ENCODE results near the gene SCN3B.
"Not testable (repeated sequence)": the region's sequence is repeated elsewhere in the genome, so short reads cannot be mapped to it uniquely, and the experiment has no call there.

Gene SCN3B, protein sequence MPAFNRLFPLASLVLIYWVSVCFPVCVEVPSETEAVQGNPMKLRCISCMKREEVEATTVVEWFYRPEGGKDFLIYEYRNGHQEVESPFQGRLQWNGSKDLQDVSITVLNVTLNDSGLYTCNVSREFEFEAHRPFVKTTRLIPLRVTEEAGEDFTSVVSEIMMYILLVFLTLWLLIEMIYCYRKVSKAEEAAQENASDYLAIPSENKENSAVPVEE

DNA sequence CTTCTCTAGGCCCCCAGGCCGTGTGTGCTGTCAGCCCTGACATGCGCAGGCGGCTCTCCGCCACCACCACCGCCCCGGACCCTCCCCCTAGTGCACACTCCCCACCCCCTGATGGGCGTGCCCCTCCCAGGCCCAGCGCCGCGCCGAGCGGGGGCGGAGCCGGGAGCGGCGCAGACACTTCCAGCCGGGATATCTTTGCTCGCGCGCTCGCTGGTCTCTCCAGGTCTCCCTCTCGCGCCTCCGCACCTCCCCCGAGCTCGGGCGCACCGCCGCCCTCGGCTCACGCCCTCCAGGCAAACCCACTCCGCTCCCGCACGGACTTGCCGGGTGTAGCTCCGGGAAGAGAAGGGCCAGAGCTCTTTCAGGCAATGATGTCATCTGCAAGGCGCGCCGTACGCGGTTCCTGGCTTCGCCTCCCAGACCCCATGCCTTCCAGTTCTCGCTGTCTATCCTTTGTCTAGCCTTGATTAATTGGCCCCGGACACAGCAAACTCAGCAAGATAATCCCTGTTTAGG is at the start of gene SCN3B:
Gene SCN3B (minus strand): TSS at position 59 of the 516 bp plus-strand sequence. CDS start 823 bp downstream, outside the sequence.
- peak; percentile 63 for DNase-seq

DNA sequence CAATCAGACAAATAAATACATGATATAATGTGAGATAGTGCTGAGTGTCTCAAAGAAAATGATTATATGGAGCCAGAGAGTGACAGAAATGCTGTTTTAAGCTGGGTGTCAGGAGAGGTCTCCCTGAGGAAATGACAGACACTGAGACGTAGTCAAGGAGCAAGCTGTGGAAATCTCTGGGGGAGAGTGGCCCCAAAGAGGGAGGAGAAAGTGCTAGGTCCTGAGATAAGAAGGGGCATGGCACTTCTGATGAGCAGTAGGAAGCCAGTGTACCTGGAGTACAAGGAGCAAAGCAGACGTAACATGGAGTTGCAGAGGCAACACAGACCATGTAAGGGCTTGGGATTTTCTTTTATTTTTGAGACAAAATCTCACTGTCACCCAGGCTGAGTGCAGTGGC is 48.3 kb upstream of the SCN3B start:
- no peak for DNase-seq

DNA sequence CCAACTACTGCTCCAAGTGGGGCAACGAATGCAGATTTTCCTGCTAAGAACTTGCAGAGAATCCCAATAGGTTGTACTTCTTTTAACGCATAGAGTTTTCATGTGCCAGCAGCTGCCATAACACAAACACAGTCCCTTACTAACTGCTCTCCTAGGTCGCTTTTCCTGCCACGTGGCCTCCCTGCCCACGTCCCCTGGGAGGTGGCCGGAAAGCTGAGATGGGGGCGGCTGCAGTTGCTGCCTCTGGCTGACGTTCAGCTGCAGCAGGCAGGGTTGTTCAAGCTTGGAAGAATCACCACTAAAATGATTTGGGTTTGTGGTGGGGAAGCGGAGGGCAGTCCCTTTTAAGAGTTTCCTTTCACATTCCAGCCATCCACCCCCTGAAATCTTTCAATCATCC is 47.7 kb upstream of the SCN3B start:
- DNase-seq = no peak

DNA sequence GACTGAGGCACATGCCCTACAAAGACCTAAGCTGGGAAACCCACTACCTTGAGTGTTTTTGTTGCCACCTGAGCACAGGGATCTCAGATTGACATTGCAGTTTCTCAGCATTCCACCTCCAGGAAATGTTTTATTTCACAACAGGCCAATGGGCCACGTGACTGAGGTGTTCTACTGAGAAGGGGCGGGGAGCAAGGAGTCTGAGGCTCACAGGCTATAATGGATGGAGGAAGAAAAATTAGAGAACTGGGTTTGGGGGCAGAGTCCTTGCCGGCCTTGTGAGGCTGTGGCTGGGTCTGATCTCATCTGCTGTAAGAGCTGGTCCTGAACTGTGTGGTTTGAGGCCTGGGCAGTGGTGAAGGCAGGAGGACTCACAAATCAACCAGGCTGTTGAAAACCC is 46.3 kb upstream of the SCN3B start:
- DNase-seq = no peak

DNA sequence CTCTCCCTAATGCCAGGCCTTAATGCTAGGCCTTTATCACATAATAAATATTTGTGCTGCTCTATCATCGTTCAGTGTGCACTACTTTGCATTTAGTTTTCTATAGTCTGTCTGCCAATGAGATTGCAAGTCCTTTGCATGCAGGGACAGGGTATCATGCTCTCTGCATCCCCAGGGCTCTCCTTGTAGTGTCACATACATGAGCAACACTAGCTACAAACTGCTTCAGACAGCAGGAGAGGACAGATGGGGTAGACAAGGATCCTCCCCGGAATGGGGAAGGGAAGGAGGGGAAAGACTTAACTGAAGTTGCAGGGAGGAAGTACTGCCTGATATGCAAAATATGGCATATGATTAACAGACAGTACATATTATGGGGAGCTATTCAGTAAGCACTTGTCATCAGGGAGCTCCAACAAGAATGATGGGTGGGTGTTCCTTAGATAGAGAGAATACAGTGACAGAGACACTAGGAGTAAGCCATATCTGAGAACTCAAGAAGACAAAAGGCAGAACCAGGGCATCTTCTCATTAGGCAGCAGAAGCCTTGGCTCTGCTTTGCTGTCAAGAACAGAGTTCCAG is 44.2 kb upstream of the SCN3B start:
- no peak for DNase-seq

DNA sequence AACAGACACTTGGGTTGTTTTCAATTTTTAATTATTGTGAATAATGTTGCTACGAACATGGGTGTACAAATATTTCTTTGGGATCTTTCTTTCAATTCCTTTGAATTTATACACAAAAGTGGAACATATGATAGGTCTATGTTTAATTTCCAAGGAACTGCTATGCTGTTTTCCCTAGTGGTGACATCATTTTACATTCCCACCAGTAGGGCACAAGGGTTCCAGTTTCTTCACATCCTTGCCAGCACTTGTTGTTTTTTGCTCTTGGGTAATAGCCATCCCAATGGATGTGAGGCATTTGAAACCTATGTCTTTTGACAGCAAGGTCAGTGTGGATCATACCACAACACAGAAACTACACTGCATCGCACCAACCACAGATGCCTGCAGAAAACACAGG is 41.8 kb upstream of the SCN3B start:
- no peak for DNase-seq

DNA sequence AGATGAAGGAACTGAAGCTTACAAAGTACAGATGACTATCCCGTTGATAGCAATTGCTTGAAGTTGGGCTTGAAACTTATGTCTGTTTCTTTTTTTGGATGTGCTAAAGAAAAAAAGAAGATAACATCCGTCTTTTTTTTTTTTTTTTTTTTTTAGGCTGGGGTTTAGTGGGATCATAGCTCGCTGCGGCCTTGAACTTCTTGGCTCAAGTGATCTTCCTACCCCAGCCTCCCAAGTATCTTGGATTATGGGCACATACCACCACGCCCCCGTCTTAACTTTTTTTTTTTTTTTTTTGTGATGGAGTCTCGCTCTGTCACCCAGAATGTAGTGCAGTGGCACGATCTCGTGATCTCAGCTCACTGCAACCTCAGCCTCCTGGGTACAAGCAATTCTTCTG is 40.8 kb upstream of the SCN3B start:
- DNase-seq = no peak

DNA sequence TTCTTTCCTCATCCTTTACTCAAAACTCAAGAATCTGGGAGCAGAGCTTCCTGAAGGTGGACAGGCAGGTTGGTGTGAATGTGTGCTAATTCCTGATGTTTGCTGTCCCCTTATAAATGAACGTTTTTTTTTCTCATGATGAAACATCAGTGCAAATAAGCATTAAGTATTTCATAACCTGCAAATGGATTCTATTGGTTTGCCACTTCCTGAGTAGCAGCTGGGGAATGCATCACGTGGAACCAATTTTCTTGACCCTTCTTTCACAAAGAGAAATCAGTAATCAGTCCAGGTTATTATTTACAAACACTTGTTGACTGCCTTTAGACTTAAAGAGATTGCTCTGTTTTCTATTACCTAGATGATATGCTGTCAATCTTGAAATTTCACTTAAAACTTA is 40.1 kb upstream of the SCN3B start:
- no peak for DNase-seq

DNA sequence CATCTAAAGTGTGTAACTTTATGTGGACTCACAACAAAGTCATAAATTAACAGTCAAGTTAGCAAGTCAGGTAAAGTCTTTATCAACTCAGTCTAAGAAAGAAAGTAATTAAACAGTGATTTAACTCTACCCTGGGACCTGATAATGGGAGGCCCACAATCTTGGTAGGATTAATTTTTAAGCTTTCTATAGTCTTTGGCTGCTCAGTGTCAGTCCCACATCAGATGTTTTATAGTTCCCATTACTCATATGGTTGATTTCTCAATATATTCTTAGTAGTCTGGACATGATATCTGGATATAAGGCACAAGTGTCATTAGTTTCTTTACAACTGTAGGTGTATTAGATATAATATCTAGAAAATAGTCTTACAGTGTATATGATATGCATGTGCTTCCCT is 38.5 kb upstream of the SCN3B start:
- no peak for DNase-seq

DNA sequence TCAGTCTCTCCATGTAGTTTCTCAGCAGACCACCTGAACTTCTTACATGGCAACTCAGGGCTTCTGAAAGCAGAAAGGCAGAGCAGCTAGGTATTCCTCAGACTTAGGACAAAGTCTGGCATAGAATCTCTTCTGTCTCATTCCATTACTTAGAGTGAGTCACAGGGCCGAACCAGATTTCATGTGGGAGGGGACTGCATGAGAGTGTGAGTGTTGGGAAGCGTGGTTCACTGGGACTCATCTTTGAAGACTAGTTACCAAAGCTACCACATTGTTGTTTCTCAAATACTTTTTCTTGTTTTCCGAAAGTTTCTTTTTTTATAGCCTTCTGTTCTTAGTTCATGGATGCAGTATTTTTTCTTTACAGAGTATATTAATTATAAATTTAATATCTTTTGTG is 36.1 kb upstream of the SCN3B start:
- DNase-seq = no peak

DNA sequence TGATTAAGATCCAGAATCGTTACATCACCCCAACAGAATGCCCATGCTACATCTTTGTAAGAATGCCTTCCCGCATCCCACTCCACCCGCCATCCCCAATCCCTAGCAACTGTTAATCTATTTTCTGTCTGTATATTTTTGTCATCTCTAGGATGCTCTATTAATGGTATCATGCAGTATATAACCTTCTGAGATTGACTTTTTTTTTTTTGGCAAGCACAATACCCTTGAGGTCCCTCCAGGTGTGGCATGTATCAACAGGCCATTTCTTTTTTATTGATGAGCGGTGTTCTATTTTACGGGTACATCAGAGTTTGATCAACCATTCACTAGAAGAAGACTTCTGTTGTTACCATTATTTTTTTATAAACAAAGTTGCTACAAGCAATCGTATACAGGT is 30.2 kb upstream of the SCN3B start:
- DNase-seq = no peak

DNA sequence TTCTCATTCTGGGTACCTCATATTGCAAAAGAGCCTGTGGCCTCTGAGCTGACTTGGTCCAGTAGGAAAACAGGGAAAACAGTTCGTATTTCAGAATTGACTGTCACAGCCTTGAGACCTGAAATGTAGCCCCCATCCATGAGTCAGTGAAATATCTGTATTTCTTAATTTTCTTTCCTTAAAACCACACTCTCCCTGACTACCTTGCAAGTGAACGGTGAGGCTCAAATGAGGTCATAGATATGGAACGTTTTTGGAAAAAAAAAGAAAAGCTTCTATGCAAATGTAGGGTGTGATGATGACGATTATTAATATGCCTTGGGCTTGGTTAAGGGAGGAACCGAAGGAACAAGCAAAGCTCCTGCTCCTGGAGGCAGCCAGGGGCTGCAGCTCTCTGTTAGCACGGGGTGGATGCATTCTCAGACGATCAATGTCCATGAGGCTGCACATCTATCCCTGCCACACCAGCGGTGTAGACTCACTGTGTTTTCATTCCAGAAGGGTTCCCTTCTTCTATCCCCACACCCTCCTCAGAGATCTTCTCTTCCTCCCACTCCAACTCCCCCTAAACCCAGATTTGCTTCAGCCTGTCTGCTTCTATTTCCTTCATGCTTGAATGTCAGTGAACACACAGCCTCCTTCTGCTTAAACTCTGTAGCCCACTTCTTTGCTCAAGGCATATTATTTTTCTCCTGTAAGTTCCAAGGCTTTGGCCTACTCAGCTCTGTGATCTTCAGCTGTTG is 29.2 kb upstream of the SCN3B start:
- no peak for DNase-seq

DNA sequence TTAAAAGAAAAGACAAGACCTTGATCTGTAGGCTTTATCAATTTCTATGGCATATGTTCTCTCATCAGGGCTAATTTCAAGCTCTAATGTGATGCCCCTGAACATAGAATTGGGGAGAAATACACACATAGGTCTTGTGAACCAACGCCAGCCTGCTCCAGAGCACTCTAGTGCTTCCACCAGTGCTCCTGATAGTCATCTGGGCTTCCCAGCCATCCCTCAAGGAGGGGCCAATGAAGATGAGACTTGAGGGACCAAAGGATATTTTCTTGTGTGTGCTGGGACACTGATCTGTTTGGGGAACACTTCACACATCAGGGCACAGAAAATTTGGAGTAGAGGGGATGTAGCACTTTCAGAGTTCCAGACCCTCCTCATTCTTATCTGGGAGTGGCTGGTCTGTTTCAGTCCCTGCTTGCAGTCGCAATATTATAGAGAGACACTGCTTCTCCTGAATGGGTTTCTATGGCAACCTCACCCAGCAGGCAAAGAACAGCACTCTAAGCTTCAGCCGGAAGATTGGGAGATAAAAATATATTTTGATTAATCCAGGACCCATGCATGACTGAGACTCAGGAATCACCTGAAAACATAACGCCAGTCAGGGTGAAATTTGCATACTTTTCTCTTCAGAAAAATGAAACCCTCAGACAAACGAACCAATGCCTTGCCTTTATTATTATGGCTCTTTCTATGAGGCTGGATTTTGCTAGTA is 28.4 kb upstream of the SCN3B start:
- no peak for DNase-seq

DNA sequence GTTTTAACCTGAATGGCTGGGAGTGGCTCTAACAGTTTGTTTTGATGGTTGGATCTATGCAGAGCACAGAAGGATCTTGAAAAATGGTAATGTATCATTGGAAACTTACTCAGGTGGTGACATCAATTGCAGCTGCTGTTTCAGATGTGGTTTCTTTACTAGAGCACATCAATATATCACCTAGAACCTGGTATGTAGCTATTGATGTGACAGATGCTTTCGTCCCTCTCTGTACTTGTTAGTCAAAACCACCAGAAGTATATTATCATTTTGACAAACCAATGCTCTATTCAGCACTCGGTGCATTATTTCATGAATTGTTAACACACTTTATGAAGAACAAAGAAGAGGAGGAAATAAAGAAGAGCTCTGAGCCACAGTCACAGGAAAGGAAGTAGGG is 26.6 kb upstream of the SCN3B start:
- no peak for DNase-seq

DNA sequence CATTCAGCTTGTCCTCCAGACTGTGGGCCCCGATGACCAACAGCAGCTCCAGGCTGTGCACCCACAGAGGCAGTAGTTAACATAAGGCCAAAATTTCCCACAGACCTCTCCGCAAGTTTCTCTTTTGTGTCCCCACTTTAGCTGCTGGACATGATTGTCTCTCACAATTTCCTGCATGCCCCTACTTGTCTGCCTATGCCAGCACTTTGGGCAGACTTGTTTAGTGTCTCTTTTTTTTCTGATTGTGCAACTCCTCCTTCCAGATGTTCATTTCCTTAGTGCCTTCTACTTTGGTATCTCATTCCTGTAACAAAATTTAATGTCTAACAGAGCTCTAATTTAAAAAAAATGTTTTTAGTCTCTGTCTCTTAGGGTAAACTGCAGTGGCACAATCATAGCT is 23.8 kb upstream of the SCN3B start:
- no peak for DNase-seq

DNA sequence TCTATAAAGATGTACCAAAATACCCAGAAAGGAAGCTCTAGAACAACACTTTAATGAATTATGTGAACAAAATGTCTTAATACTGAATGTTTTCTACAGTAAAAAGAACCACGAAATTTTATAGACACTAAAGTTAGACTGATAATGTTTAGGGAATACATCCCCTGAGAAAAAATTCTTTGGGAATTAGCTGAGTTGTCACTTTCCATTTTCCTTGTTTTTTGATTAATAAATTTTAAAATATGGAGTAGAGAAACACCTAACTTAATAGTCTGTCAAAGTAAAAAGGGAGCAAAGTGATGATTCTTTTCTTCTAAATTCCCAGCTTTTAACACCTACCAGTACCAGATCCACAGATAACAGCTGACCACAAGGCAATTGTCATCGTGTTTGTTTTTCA is 23.1 kb upstream of the SCN3B start:
- no peak for DNase-seq

DNA sequence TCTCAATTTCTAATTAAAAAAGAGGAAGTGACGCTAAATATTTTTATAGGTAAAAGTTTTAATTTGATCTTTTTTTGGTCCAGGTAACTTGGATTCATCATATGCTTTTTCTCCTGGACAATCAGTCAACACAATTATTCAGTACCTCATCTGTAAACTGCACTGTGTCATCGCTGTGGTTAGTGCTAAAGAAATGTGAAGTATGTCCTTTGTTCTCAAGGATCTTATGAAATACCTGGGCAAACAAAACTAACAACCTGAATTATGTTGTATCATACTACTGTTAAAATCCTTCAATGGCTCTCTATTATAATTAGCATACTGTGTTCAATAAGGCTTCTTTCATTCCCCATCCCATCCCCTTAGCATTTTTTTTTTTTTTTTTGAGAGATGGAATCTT is 19.9 kb upstream of the SCN3B start:
- DNase-seq = peak; percentile 3

DNA sequence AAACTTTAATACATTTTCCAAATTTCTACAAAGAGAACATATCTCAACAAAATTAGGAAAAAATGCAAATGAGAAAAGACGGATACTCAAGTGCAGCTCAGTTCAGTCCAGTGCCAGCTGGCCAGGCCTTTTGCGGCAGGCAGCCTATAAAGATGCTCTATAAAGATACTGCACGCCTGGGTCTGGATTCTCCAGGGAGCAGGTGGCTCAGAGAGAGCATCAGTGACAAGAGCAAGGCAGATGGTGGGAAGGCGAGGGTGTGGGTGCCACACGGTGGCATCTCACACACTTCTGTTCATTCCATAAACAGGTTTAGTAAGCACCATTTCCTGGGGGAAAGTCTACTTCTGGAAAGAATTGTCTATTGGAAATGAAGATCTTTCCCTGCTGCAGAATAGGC is 18.1 kb upstream of the SCN3B start:
- DNase-seq = no peak

DNA sequence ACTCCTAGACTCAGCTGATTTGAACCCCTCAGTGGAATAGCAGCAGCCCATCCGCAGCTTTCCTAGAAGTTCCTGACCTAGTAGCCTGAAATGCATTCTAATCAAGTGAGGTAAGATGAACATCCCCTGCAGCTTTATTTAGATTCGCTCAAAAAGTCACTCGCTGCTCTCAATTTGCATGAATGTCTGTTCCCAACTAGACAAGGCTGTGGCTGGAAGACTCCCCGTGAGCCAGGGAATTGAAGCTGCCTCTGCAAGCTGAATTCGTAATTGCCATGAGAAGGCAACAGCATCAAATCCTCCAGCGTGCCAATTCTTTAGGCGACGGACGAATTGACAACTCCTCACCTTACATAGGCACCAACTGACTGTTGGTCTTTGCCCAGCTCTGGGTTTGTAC is 17.1 kb upstream of the SCN3B start:
- DNase-seq = no peak

DNA sequence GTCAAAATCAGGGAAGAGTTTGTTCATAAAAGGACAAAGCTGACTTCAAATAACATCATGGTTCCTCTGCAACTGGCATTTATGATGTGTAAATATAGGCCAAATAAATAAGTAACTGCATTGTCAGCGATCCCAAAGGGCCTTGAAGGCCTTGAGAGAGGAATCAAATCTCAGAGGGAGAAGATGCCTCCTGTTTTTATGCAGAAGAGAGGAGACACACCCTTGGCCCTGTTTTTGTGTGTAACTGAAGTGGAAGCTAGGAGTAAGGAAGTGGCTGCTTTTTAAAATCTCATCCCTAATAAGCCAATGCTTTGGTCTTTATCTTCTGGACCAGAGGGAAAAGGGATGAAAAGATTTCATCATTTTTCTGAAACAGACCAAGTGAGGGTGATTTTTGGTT is 15.7 kb upstream of the SCN3B start:
- DNase-seq = no peak

DNA sequence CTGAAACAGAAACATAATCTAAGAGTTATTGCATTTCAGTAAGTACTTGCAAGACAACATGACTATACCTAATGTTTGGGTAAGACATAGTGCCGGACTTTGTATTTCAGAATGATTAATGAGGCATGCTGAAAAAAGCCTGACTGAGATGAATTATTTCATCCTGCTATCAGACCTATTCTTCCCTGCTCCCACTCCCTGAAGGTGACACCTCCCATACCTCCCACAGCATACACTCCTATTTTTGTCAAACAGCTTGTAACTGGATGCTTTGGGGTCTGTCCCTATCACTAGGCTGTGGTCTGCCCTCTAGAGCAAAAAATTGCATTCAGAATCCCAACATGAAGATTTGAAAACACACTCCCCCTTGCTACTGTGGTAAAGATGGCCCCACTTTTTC is 10.9 kb upstream of the SCN3B start:
- DNase-seq = no peak

DNA sequence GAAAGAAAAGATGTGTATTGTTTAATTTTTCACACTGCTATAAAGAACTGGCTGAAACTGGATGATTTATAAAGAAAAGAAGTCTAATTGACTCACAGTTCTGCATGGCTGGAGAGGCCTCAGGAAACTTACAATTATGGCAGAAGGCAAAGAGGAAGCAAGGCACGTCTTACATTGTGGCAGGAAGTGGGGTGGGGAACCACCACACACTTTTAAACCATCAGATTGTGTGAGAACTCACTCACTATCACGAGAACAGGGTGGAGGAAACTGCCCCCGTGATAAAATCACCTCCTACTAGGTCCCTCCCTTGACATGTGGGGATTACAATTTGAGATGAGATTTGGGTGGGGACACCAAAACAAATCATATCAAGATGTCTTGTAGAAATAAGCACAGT is 5.5 kb upstream of the SCN3B start:
- DNase-seq = not testable (repeated sequence)

DNA sequence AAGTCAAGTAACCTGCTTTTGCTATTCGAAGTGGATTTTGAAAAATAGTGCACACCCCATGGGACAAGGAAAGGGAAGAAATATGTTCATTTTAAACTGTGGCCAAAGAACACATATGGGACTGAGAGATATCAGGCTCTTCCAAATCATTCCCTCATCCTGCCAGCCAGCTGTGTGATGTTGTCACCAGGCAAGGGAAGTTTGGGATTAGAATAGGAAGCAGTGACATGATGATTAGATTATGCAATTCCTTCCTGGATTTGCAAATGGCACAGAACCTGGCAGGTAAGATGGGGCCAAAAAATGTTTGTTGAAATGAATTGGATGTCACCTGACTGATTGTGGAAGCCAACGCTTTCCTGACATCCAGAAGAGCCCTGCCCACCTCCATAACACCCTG is 4.9 kb upstream of the SCN3B start:
- DNase-seq = no peak
